Lung (tissue), 12 donors: ENCODE measurements around the gene CATSPERZ. TPM values are rescaled to one million over a fixed set of nuclear protein-coding genes. Genes with fewer than 3 reads are reported as not detected.

Experiments used
- ATAC-seq: fragments of 200-7000 bp; cut with Tn5 transposase; one replicate; pipeline ENCODE4 v1.9.1; 2020; ENCODE audit warnings: moderate number of reproducible peaks; ENCODE audit not compliant: insufficient read depth, low FRiP score
- DNase-seq, 3 donors: peaks; one replicate each; pipeline ENCODE4 v3.0.0-alpha.2; 2013 to 2017
- H3K27ac ChIP-seq, 2 donors: one replicate each; pipeline ENCODE4 v1.5.1; 2013; ENCODE audit warnings: mild to moderate bottlenecking in 2 of 2, moderate library complexity in 2 of 2, control low read depth in 1 of 2, inconsistent platforms in 1 of 2, low read depth in 1 of 2, low read length in 1 of 2
- H3K27me3 ChIP-seq, 3 donors: one replicate each; pipeline ENCODE4 v1.5.1; 2013; ENCODE audit warnings: low read length in 2 of 3; ENCODE audit not compliant: control insufficient read depth in 3 of 3, insufficient read depth in 3 of 3
- H3K36me3 ChIP-seq, 4 donors: one replicate each; pipeline ENCODE4 v1.5.1; 2013; ENCODE audit warnings: low read length in 4 of 4, mild to moderate bottlenecking in 1 of 4, moderate library complexity in 1 of 4; ENCODE audit not compliant: control insufficient read depth in 4 of 4, insufficient read depth in 4 of 4
- H3K4me1 ChIP-seq, 5 donors: one replicate each; pipeline ENCODE4 v1.5.1; 2013; ENCODE audit warnings: low read length in 5 of 5, mild to moderate bottlenecking in 2 of 5, moderate library complexity in 1 of 5; ENCODE audit not compliant: control insufficient read depth in 5 of 5, insufficient read depth in 5 of 5
- H3K4me3 ChIP-seq: one replicate; pipeline ENCODE4 v1.5.1; 2013; ENCODE audit warnings: mild to moderate bottlenecking, control low read depth, moderate library complexity
- H3K9ac ChIP-seq, 2 donors: one replicate each; pipeline ENCODE4 v1.5.1; 2013; ENCODE audit warnings: low read length in 2 of 2, control low read depth in 1 of 2; ENCODE audit not compliant: insufficient read depth in 1 of 2
- H3K9me3 ChIP-seq, 4 donors: one replicate each; pipeline ENCODE4 v1.5.1; 2013; ENCODE audit warnings: low read length in 3 of 4, mild to moderate bottlenecking in 1 of 4, moderate library complexity in 1 of 4; ENCODE audit not compliant: control insufficient read depth in 4 of 4, insufficient read depth in 3 of 4
- WGBS, 2 donors: extraction: QIAGEN DNeasy Blood & Tissue Kit; methylation state at CpG; one replicate each; pipeline ENCODE4 v1.1.7; 2013; 5-methylcytosine and 5-hydroxymethylcytosine counted together
- polyA plus RNA-seq, 2 donors: library from polyadenylated mRNA; stranded (reverse); fragments of 200-250 nt; gene quantifications; one replicate each; pipeline ENCODE4 v1.2.1, GENCODE V29; 2013
- total RNA-seq, 2 donors: library from RNA; depleted of rRNA in 1 of 2; stranded (reverse); fragments of >200 nt in 1 of 2; gene quantifications; one replicate each; pipeline ENCODE4 v1.2.1, GENCODE V29; 2014 to 2021
- TF ChIP-seq, protein P1 (sequence below): IDR thresholded peaks from 2 replicates; pipeline ENCODE4 v1.5.1; 2012; ENCODE audit warnings: mild to moderate bottlenecking; ENCODE audit errors: control extremely low read depth, extremely low read depth
- donor health status: control.
- donor health status: control.
- donor health status: Bipolar disorder and iron deficiency.
- donor health status: healthy.
- donor health status: DM: yes; HTN: yes; CAD: no.

Gene CATSPERZ
- total and polyA plus RNA-seq, 4 donors: 0.31 to 0.98 (median 0.67) TPM; not detected in 1

DNA sequence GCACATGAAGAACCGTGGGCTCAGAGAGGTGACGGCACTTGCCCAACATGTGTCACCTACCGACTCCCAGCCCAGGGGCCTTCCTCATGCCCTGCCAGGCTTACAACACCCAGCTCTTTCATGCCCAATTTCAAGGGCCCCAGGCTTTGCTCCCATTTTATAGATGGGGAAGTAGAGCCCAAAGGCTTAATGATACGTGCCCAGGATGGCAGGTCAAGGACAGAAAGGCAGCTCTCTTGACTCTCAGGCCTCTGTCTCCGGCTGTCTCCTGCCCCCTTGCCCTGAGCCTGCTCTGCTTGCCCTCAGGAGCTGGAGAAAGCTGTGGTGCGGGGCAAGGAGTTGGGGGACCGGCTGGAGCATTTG, 48.8 kb downstream of the CATSPERZ start:
- Histone ChIP-seq H3K9me3 (no peaks in the 10 kb centered on the region), H3K9ac (no peak overlapping the region), H3K27me3 (no peaks in the 10 kb centered on the region), H3K4me1 (peaks cover 0 to 6% (median 0%) of the 10 kb centered on the region in 5 donors), H3K4me3 (no peak overlapping the region), H3K27ac (no peak overlapping the region), H3K36me3 (peaks cover 0 to 6% (median 0%) of the 10 kb centered on the region in 4 donors)
- no peak for ATAC-seq
- 90 to 91% methylated on average over 7 of the region's 7 CpGs for WGBS, 2 donors
- no peak for DNase-seq
- TF ChIP-seq, protein P1, sequence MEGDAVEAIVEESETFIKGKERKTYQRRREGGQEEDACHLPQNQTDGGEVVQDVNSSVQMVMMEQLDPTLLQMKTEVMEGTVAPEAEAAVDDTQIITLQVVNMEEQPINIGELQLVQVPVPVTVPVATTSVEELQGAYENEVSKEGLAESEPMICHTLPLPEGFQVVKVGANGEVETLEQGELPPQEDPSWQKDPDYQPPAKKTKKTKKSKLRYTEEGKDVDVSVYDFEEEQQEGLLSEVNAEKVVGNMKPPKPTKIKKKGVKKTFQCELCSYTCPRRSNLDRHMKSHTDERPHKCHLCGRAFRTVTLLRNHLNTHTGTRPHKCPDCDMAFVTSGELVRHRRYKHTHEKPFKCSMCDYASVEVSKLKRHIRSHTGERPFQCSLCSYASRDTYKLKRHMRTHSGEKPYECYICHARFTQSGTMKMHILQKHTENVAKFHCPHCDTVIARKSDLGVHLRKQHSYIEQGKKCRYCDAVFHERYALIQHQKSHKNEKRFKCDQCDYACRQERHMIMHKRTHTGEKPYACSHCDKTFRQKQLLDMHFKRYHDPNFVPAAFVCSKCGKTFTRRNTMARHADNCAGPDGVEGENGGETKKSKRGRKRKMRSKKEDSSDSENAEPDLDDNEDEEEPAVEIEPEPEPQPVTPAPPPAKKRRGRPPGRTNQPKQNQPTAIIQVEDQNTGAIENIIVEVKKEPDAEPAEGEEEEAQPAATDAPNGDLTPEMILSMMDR: no peak

DNA sequence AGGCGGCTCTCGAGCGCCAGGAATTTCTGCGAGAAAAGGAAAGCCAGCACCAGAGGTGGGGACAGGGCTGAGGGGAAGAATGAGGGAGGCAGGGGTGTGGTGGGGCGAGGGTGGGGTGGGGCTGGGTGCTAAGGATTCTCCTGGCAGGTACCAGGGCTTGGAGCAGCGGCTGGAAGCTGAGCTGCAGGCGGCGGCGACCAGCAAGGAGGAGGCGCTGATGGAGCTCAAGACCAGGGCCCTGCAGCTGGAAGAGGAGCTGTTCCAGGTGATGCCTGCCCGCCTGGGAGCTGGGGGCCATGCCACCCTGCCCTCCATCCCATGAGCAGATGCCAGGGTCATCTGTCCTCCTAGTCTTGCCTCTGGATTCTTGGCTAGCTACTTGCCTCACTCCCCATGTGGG, 49.2 kb downstream of the CATSPERZ start:
- ATAC-seq (no peak), DNase-seq (no peak)
- Histone ChIP-seq H3K27ac (no peak overlapping the region), H3K4me1 (peaks cover 0 to 6% (median 0%) of the 10 kb centered on the region in 5 donors), H3K9me3 (no peaks in the 10 kb centered on the region), H3K9ac (no peak overlapping the region), H3K4me3 (no peak overlapping the region), H3K27me3 (no peaks in the 10 kb centered on the region), H3K36me3 (peaks cover 0 to 6% (median 0%) of the 10 kb centered on the region in 4 donors)
- WGBS, 2 donors: 82 to 91% methylated on average over 8 to 11 of the region's 11 CpGs
- TF ChIP-seq, protein P1: no peak

DNA sequence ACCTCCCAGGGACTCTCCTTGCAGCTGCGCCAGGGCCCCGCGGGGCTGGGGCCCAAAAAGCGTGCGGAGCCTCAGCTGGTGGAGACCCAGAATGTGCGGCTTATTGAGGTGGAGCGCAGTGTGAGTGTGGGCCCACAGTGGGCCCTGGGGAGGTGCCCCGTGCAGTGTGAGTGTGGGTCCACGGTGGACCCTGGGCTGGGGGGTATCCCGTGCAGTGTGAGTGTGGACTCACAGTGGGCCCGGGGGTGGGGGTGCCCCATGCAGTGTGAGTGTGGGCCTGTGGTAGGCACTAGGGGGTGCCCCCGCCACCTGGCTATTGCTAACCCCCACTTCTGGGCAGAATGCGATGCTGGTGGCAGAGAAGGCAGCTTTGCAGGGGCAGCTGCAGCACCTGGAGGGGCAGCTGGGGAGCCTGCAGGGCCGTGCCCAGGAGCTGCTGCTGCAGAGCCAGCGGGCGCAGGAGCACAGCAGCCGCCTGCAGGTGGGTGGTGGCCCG, 51.0 kb downstream of the CATSPERZ start:
- Histone ChIP-seq H3K27ac (no peak overlapping the region), H3K9ac (no peak overlapping the region), H3K4me3 (no peak overlapping the region), H3K4me1 (peaks cover 0 to 6% (median 0%) of the 10 kb centered on the region in 5 donors), H3K27me3 (no peaks in the 10 kb centered on the region), H3K9me3 (no peaks in the 10 kb centered on the region), H3K36me3 (peaks cover 0 to 2% (median 0%) of the 10 kb centered on the region in 4 donors)
- WGBS, 2 donors: 90 to 92% methylated on average over 14 to 18 of the region's 18 CpGs
- TF ChIP-seq, protein P1: no peak
- no peak for DNase-seq
- no peak for ATAC-seq
